ENCODE results near the gene TRANK1. TPM values are rescaled to one million over a fixed set of nuclear protein-coding genes. Genes with fewer than 3 reads are reported as not detected.

Gene TRANK1
- total and polyA plus RNA-seq, 2 of the 4 experiments (the other 2 are of a cell fraction): 7.9 to 12.7 TPM

DNA sequence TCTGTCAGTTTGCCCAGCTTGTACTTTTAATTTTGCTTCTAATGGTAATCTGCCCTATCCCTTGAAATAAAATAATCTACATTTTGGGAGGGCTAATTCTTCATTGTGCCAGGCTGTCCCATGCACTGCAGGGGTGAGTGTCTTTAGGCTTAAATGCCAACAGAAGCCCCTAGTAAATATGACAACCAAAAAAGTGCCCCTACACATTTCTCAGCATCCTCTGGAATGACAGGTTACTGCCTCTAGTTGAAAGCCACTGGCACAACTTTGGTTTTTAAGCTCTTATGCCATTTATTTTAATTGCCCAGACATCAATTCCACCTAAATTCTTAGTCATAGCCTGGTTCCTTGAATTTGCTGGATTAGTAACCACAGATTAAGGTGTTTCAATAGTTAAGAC, 44.7 kb upstream of the TRANK1 start:
- Histone ChIP-seq H3K18ac (ENCODE audit: low read depth, low read length) (no peak overlapping the region), H2AK5ac (ENCODE audit: low read depth, low read length) (no peak overlapping the region), H2BK15ac (ENCODE audit: low read depth, low read length) (no peak overlapping the region), H3K23ac (ENCODE audit: low read depth, low read length) (no peak overlapping the region; the same call in 1 of the 2 replicates), H4K91ac (ENCODE audit: insufficient read depth, low read depth, low read length) (no peak overlapping the region), H2AFZ (replicated peaks; ENCODE audit: low read length, poor library complexity) (no peak overlapping the region), H3K9ac (ENCODE audit: low read depth, low read length) (no peak overlapping the region), H4K5ac (ENCODE audit: low read depth, low read length) (no peak overlapping the region), H2AK9ac (replicated peaks; ENCODE audit: low read depth, low read length, poor library complexity) (no peak overlapping the region), H3K4me1 (ENCODE audit: control insufficient read depth, insufficient read depth, low read length) (peaks cover 3% of the 10 kb centered on the region; the same call in 1 of the 2 replicates), H4K20me1 (ENCODE audit: insufficient read depth, low read length) (peaks cover 22% of the 10 kb centered on the region; the same call in 1 of the 2 replicates), H3K4me2 (ENCODE audit: low read depth, low read length) (peak overlapping the region; percentile 26), H4K8ac (ENCODE audit: low read depth in 2 of 2, low read length in 2 of 2) (no peak overlapping the region), H3K9me3 (ENCODE audit: control insufficient read depth, insufficient read depth, low read length) (no peaks in the 10 kb centered on the region), H3K14ac (replicated peaks; ENCODE audit: low read depth, low read length) (no peak overlapping the region), H3K4ac (ENCODE audit: low read depth, low read length) (no peak overlapping the region), H2BK120ac (ENCODE audit: low read depth, low read length) (no peak overlapping the region), H2BK5ac (ENCODE audit: low read depth, low read length, poor library complexity, severe bottlenecking) (no peak overlapping the region), H3K36me3 (ENCODE audit: control insufficient read depth, insufficient read depth, low read length) (peaks cover 12% of the 10 kb centered on the region), H3K4me3 (ENCODE audit: insufficient read depth, low read depth, low read length) (no peak overlapping the region), H3K79me1 (ENCODE audit: low read depth in 1 of 2, low read length in 2 of 2) (peaks cover 3 to 42% of the 10 kb centered on the region in 2 experiments), H3K27ac (ENCODE audit: insufficient read depth, low read length) (no peak overlapping the region), H2BK20ac (ENCODE audit: low read depth, low read length) (no peak overlapping the region), H3K9me1 (ENCODE audit: insufficient read depth, low read length) (no peaks in the 10 kb centered on the region), H3K27me3 (ENCODE audit: control insufficient read depth, insufficient read depth, low read length) (no peaks in the 10 kb centered on the region), H3K56ac (ENCODE audit: extremely low read depth, insufficient read depth, low read length) (no peak overlapping the region)
- in situ Hi-C loops (cut with MboI; ENCODE audit: low sequenced_read_pairs): no loop called here
- DNase-seq (no peak), ATAC-seq (ENCODE audit: low read depth) (no peak)
- ChIA-PET POLR2A (ENCODE audit: unreplicated experiment) (no interaction called here), CTCF (interaction anchor here (0.7 to 0.8 kb wide), 2 partner anchors 8 to 319 kb away, joined by 3 read pairs; no protein-coding TSS in a partner anchor)
- dilution Hi-C loops (cut with HindIII; ENCODE audit: low sequenced_read_pairs, unreplicated experiment): no loop called here
- BruUV-seq (replicated peaks): no TSS peak
- TF ChIP-seq RAD21 (IDR thresholded peaks at IDR 0.05; ENCODE audit: low read length) (no peak), MXI1 (IDR thresholded peaks at IDR 0.05; ENCODE audit: borderline replicate concordance, low read depth, low read length) (no peak), POLR2A (IDR thresholded peaks at IDR 0.05; ENCODE audit: low read depth, low read length) (no peak), SMC3 (IDR thresholded peaks at IDR 0.05; ENCODE audit: low read depth, low read length) (no peak), BHLHE40 (IDR thresholded peaks at IDR 0.05; ENCODE audit: low read depth, low read length) (no peak), CEBPB (IDR thresholded peaks at IDR 0.05; ENCODE audit: low read depth, low read length) (no peak), NFE2L2 (IDR thresholded peaks at IDR 0.05; ENCODE audit: low read depth, low read length) (no peak), CHD1 (IDR thresholded peaks at IDR 0.05; ENCODE audit: low read depth, low read length) (no peak), FOS (IDR thresholded peaks at IDR 0.05; ENCODE audit: low read depth, low read length) (no peak), RFX5 (IDR thresholded peaks at IDR 0.05; ENCODE audit: low read depth, low read length) (no peak)
- TF ChIP-seq, protein P1, sequence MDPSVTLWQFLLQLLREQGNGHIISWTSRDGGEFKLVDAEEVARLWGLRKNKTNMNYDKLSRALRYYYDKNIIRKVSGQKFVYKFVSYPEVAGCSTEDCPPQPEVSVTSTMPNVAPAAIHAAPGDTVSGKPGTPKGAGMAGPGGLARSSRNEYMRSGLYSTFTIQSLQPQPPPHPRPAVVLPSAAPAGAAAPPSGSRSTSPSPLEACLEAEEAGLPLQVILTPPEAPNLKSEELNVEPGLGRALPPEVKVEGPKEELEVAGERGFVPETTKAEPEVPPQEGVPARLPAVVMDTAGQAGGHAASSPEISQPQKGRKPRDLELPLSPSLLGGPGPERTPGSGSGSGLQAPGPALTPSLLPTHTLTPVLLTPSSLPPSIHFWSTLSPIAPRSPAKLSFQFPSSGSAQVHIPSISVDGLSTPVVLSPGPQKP (IDR thresholded peaks at IDR 0.05; ENCODE audit: borderline replicate concordance, low read depth, low read length): no peak
- TF ChIP-seq, protein P2, sequence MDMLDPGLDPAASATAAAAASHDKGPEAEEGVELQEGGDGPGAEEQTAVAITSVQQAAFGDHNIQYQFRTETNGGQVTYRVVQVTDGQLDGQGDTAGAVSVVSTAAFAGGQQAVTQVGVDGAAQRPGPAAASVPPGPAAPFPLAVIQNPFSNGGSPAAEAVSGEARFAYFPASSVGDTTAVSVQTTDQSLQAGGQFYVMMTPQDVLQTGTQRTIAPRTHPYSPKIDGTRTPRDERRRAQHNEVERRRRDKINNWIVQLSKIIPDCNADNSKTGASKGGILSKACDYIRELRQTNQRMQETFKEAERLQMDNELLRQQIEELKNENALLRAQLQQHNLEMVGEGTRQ (IDR thresholded peaks at IDR 0.05; ENCODE audit: low read depth, low read length): no peak
- intact Hi-C loops (cut with micrococcal nuclease): no loop called here

Measured in IMR-90 (cell line).